Measurements from ENCODE around the gene COL2A1.

COL2A1 gene

GRCh38 chr12:47927346-47927745 is 76.9 kb downstream of the COL2A1 start:
- no peaks in the 10 kb centered on the region for H3K9me2 ChIP-seq (ENCODE audit: low read depth, low read length)
- H4K20me1 ChIP-seq (ENCODE audit: insufficient read depth, low read length), result no peaks in the 10 kb centered on the region
- H3K27me3 ChIP-seq (ENCODE audit: insufficient read depth, low read length), result no peaks in the 10 kb centered on the region
- no peaks in the 10 kb centered on the region for H3K9me3 ChIP-seq (ENCODE audit: low read length)
- no peaks in the 10 kb centered on the region for H3K4me1 ChIP-seq (ENCODE audit: insufficient read depth, low read length, severe bottlenecking)
- no peak overlapping the region for H3K27ac ChIP-seq (ENCODE audit: low read depth, low read length, poor library complexity, severe bottlenecking)
- H3K9ac ChIP-seq (ENCODE audit: low read length), result no peak overlapping the region
- H2AFZ ChIP-seq (ENCODE audit: low read length), result no peak overlapping the region
- H3K4me2 ChIP-seq (ENCODE audit: low read length), result no peak overlapping the region
- no peak for TF ChIP-seq EZH2 (IDR thresholded peaks at IDR 0.05; ENCODE audit: borderline replicate concordance, low read length)
- TF ChIP-seq, protein P1, sequence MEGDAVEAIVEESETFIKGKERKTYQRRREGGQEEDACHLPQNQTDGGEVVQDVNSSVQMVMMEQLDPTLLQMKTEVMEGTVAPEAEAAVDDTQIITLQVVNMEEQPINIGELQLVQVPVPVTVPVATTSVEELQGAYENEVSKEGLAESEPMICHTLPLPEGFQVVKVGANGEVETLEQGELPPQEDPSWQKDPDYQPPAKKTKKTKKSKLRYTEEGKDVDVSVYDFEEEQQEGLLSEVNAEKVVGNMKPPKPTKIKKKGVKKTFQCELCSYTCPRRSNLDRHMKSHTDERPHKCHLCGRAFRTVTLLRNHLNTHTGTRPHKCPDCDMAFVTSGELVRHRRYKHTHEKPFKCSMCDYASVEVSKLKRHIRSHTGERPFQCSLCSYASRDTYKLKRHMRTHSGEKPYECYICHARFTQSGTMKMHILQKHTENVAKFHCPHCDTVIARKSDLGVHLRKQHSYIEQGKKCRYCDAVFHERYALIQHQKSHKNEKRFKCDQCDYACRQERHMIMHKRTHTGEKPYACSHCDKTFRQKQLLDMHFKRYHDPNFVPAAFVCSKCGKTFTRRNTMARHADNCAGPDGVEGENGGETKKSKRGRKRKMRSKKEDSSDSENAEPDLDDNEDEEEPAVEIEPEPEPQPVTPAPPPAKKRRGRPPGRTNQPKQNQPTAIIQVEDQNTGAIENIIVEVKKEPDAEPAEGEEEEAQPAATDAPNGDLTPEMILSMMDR (IDR thresholded peaks at IDR 0.05; ENCODE audit: low read length), result no peak
- no peak overlapping the region for H3K4me3 ChIP-seq (ENCODE audit: low read depth, low read length, poor library complexity, severe bottlenecking)
- no peaks in the 10 kb centered on the region for H3K36me3 ChIP-seq (ENCODE audit: insufficient read depth, low read length)
- H3K79me2 ChIP-seq (ENCODE audit: insufficient read depth, low read length), result no peaks in the 10 kb centered on the region
- no peaks in the 10 kb centered on the region for H3F3A ChIP-seq (ENCODE audit: insufficient read depth, low read length)
